Measurements from ENCODE around the gene POLRMT.
"Not testable (repeated sequence)": the region's sequence is repeated elsewhere in the genome, so short reads cannot be mapped to it uniquely, and the experiment has no call there.

POLRMT gene

GRCh38 chr19:609004-609346 lies 24.4 kb downstream of the POLRMT start:
- no peak for DNase-seq

- no peak for DNase-seq
Observed at GRCh38 chr19:608155-609003, 25.0 kb downstream of the POLRMT start.

GRCh38 chr19:607301-608154 lies 25.8 kb downstream of the POLRMT start:
- no peak for DNase-seq

GRCh38 chr19:605061-605971 lies 28.0 kb downstream of the POLRMT start:
- not testable (repeated sequence) for DNase-seq

- no peak for DNase-seq
Observed at GRCh38 chr19:604355-604754, 29.0 kb downstream of the POLRMT start.

- not testable (repeated sequence) for DNase-seq
Observed at GRCh38 chr19:603779-604178, 29.6 kb downstream of the POLRMT start.

GRCh38 chr19:603302-603639 lies 30.1 kb downstream of the POLRMT start:
- not testable (repeated sequence) for DNase-seq

GRCh38 chr19:602391-603301 lies 30.7 kb downstream of the POLRMT start:
- no peak for DNase-seq

- DNase-seq = no peak
Observed at GRCh38 chr19:601790-602189, 31.5 kb downstream of the POLRMT start.

- no peak for DNase-seq
Observed at GRCh38 chr19:601310-601709, 32.0 kb downstream of the POLRMT start.

GRCh38 chr19:597406-598315 lies 35.7 kb downstream of the POLRMT start:
- DNase-seq = no peak

- no peak for DNase-seq
Observed at GRCh38 chr19:596263-596655, 37.1 kb downstream of the POLRMT start.

GRCh38 chr19:595326-596262 lies 37.7 kb downstream of the POLRMT start:
- no peak for DNase-seq

GRCh38 chr19:594265-594870 lies 39.0 kb downstream of the POLRMT start:
- no peak for DNase-seq

- no peak for DNase-seq
Observed at GRCh38 chr19:593505-593904, 39.8 kb downstream of the POLRMT start.

- DNase-seq = no peak
Observed at GRCh38 chr19:593055-593454, 40.3 kb downstream of the POLRMT start.

- DNase-seq = no peak
Observed at GRCh38 chr19:592101-592500, 41.2 kb downstream of the POLRMT start.

GRCh38 chr19:591099-591958 lies 42.0 kb downstream of the POLRMT start:
- DNase-seq = no peak
